CD4-positive, alpha-beta T cell treated with Interleukin-4 for 4 hours (primary cell): ENCODE measurements around the gene ATP8A1.
A peak's percentile ranks its signal among the peaks of the same experiment; 100 is the strongest.

ENCODE experiments used
- DNase-seq: peaks from one replicate; pipeline ENCODE4 v3.0.0-alpha.2; 2020

The ATP8A1 gene

DNA sequence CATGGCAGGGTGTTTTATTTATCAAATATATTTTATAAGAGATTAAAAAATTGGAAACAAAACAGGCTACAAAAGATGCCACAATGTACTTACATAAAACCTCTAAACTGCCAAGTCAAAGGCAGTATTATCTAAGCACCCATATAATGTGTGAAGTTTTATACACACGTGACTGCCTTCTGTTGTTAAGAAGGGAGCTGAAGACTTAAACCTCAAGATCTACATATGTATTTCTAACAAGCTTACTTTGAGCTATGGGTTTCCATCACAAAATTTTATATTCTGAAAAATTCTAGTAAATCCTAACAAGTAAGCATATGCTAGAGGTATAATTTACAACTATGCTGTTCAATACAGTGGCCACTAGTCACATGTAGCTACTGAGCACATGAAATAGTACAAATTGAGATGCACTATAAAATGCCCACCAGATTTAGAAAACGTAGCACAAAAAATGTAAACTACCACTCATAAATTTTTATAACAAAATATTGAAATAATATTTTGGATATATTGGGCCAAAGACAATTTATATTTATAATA, 9.8 kb downstream of the ATP8A1 start:
- DNase-seq, result no peak

DNA sequence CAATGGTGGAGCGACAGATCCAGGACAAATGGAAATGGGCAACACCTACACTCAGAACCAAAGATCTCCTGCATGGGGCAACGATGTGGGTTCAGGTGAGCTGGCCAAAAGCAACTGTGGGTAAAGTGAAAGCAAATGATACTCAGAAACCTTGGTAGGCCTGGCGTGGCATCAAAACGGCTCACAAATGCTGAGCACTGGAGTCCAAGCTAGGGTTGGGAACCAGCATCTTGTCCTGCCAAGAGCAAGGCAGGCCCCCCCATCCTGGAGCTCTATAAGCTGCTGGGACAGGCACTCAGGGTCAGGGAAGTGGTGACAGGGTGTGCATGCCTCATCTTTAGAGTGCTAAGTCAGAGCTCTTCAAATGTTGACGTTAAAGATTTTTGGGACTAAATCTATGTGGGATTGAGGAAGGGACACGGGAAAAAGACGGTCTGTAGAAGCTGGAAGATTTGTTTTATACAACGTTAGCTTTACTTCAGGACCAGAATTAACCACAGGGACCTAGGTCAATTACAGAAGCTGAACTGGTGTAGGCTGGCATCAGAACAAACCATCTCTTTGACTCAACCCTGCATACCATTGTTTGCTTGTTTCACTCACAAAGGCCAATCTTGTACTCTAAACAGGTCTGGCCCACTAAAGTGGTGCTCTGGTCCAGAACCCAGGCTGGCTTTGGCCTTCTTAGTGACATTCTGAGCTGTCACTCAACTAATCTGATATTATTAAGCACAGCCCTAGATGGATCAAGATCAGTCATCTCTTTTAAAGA, 10.7 kb downstream of the ATP8A1 start:
- no peak for DNase-seq

- DNase-seq, result no peak
These were observed 12.0 kb downstream of the ATP8A1 start for GRCh38 chr4:42644897-42645296.

DNA sequence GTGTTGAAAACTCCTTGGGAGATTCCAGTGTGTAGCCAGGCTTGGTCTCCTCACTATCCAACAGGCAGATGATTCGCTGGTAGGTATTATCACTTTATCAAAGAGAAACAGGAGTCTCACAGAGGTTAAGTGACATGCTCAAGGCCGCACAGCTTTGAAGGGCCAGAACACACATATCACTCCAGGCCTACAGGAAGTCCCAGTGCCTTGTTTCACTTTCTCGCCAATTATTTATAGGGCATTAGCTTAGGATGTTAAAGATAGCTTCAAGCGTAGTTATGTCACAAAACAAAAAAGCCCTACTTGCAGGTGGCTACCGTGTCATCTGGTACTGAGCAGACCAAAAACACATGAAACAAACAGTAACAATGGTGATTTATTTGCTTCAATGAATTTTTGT, 13.2 kb downstream of the ATP8A1 start:
- DNase-seq, result no peak

DNA sequence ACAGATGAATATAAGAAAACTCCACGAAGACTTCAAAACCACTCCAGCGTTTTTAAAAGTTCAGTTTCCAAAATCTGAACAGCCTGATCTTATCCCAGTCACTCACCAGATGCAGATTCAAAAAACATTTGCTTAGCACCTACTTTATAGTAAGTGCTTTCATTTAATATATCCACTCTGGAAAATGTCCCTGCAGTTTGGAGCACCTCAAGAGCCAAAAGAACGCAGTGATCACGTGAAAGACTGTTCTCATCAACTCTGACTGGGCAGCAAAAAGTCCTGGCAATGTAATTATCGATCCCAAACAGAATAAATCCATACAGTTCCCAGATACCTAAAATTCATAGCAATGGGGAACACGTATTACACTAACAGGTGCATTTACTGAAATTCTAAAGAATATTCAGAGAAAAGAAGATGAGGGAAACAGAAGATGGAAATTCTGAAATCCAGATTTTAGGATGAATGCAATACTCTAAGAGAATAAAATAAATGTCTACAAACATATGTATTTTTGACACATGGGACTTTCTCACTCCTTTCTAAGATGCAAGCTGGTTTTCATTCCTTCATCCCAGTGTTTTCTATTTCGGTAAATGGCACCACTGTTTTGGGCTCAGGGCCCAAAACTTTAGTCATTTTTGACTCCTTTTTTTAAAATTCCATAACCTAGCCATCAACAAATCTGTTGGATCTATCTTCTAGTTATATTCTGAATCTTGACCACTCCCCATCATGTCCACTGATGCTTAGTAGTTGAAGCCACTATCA, 13.9 kb downstream of the ATP8A1 start:
- no peak for DNase-seq

DNA sequence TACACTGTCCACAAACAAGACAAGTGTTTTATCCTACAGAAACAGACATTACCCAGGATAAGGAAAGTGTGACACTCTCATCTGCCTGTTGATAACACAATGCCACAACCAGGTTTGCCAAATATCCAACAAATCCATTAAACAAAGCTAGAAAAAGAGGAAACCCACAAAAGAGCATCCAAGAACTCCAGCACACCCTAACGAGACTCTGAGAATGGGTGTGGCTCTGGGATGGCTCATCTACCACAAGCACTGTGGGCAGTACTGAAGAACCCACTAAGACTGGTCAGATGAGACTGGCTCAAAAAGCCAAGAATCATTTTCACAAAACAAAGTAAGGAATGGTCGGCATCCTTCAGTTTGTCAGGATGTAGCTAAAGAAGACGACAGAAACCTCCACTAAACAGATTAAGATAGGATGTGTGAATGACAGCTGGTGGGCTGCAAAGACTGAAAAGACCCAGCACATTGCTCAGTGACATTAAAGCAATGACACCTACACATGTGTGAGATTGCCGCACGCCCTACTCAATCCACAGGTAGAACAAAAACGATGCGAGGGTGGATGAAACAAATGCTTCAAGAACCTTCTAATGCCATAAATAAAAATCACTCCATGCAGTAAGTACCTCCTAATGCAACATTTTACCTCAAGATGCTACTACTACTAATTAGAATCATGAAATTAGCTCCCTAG, 14.7 kb downstream of the ATP8A1 start:
- no peak for DNase-seq

- no peak for DNase-seq
These were observed 15.2 kb downstream of the ATP8A1 start for GRCh38 chr4:42641656-42642055.

- DNase-seq, result no peak
These were observed 15.7 kb downstream of the ATP8A1 start for GRCh38 chr4:42641161-42641560.

DNA sequence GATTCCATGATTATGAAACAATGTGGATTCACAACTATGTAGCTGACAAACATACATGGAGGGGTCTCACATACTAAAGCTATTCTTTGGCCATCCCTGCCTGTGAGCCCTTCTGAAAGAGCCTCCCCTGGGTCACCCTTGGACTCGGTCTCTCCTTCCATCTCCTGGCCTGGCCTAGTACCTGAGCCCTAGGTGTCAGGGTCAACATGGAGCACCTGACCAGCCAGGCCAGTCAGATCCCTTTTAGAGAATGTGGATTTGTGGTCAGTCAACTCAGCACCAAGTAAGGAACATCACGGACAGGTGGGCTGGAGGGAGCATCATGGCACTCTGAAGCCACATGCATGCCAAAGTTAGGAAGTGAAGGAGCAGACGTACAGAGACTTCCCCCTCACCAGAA, 16.3 kb downstream of the ATP8A1 start:
- DNase-seq, result no peak

GRCh38 chr4:42638993-42639392, 17.9 kb downstream of the ATP8A1 start:
- DNase-seq, result no peak

DNA sequence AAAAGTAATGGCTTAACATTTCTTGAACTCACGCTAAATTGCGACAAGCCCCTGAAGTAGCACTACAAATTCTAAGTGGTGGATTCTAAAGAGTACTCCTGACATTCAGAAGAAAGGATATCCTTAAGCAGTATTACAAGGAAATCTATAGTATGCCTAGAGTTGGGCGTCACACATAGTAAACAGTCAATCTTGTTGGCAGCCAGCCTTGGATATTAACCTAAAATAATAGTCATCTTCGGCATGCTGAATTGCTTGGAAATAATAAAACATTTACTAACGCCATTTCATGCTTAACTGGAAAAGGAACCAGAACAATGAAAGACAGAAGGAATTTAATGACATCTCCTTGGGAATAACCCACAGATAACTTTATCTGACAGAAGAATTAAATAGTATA, 18.6 kb downstream of the ATP8A1 start:
- DNase-seq, result no peak

DNA sequence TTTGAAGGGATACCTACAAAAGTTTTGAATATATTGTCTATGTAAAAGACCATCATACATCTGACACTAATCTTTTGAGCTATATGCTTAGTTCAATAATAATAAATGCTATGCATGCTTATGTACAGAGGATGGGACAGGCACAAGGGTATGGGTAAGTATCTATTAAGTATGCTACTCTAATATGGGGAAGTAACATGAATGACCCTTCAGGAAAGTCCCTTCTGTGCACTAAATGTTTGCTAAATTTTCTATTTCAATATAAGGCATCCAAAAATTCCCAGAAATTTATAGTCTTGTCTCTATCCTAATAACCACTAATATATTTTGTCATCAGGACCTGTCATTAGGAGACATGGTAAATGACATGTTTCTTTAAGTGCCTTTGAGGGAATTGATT, 19.0 kb downstream of the ATP8A1 start:
- no peak for DNase-seq

GRCh38 chr4:42637104-42637503, 19.8 kb downstream of the ATP8A1 start:
- DNase-seq, result no peak

- DNase-seq, result no peak
These were observed 20.3 kb downstream of the ATP8A1 start for GRCh38 chr4:42636645-42636949.

GRCh38 chr4:42633605-42634388, 23.1 kb downstream of the ATP8A1 start:
- no peak for DNase-seq

DNA sequence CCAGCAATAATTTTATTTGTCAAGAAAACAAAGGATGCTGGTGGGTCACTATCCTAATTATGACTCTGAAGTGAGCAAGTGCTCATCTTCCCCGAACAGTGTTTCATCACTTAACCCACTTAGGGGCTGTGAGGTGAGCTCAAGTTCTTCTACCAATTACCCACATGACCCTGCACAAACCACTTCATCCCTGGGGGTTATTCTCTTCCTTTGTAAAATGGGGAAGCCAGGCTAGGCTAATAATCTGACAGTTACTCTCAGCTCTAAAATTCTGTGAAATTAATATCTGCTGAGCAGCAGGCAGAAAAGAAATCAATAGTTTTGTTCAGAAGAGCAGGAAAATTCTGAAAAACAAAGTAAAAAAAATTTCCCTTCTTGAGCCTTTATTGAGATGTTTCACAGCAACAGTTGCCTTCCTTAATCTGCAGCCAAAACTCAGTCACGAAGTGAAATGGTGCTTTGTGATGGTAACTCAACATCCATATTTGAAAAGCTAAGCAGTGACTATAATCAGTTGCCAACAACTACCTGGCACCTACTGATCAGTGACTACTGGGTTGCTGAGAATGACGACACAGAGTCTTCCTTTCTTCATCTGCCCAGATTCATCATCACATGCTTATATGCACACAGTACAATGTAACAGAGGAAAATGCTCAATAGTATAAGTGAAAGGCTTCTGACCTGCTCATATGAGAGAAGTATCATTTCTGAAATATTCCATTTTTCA, 24.1 kb downstream of the ATP8A1 start:
- DNase-seq, result no peak

DNA sequence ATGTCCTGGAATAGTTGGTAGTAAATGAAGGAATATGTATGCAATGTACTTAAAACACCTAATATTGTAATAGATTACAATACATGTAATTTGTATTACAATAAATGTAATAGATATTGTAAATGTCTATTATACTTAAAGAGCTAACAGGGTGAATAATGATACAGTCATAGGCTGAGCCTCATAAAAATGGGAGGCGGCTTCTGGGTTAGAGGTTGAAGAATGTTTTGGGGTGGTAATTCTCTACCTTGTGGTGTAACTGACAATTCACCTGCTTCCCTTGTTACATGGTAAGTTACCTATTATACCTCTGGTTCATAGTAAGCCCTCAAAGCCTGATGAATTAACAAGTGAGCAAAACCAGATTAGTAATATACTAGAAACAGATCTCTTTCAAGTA, 26.0 kb downstream of the ATP8A1 start:
- no peak for DNase-seq

GRCh38 chr4:42628740-42629139, 28.2 kb downstream of the ATP8A1 start:
- no peak for DNase-seq

GRCh38 chr4:42627885-42628646, 28.8 kb downstream of the ATP8A1 start:
- DNase-seq, result peak; percentile 73

- no peak for DNase-seq
These were observed 30.2 kb downstream of the ATP8A1 start for GRCh38 chr4:42626629-42627146.

- DNase-seq, result no peak
These were observed 31.6 kb downstream of the ATP8A1 start for GRCh38 chr4:42625329-42625728.
